Sciatic nerve (tissue), 2 donors: ENCODE measurements around the gene CRISP1. TPM values are rescaled to one million over a fixed set of nuclear protein-coding genes. Genes with fewer than 3 reads are reported as not detected.
"Not testable (repeated sequence)": the region's sequence is repeated elsewhere in the genome, so short reads cannot be mapped to it uniquely, and the experiment has no call there.

Source experiments
- ATAC-seq: fragments of 200-7000 bp; cut with Tn5 transposase; one replicate; pipeline ENCODE4 v1.9.1; 2020; ENCODE audit warnings: mild to moderate bottlenecking, moderate library complexity
- DNase-seq: peaks from one replicate; pipeline ENCODE4 v3.0.0-alpha.2; 2020; ENCODE audit warnings: low spot score
- intact Hi-C: fragments of 100-400 bp; cut with DNase I; formaldehyde crosslinking; loops from one replicate; pipeline ENCODE4 v1.14.2; 2022
- total RNA-seq: library from RNA; stranded (reverse); fragmentation: NEBNext Ultra II Directional; extraction: Animal tissue kit (Norgen Biotek cat#: 25700); gene quantifications from one replicate; pipeline ENCODE4 v1.2.1, GENCODE V29; 2021
- donor health status: DM: no; HTN: no; CAD: no.
- donor health status: DM: no; HTN: no; CAD: no.

CRISP1 gene
- total RNA-seq, 1 donor from 2014 or later: not detected

DNA sequence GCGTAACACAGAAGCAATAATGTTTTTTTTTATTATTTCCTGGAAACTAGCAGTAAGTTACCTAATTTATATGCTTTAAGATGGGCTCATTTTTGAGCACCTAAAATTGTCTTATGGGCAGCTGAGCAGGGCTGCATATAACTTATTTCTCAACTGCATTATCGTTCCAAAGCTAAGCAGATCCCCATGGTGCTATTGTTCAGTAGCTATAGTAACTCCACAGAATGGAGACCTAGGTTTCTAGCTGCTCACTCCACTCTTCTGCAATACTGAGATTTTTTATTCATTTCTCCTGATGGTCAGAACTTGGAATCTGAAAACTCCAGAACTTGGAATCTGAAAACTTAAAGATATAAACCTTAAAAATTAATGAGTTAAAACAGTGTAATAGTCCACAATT, 18.7 kb downstream of the CRISP1 start:
- ATAC-seq: no peak
- intact Hi-C loops: no loop called here
- no peak for DNase-seq

DNA sequence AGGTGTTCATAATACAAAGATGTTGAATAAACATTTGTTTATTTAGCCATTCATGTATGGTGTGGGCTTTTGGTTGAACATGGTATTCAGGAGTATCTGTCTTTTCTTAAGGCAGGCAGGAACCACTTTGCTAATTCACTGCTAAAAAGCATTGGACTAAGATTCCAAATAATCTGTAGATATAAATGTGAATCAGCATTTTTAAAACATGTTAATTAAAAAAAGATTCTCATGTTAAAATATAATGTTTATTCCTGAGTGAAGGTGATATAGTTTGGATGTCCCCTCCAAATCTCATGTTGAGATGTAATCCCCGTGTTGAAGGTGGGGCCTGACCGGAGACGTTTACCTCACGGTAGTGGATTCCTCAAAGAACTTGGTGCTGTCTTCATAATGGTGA, 19.3 kb downstream of the CRISP1 start:
- ATAC-seq: no peak
- intact Hi-C loops: no loop called here
- no peak for DNase-seq

GRCh38 chr6:49841424-49841823, 24.9 kb downstream of the CRISP1 start:
- intact Hi-C loops: no loop called here
- DNase-seq (no peak), ATAC-seq (no peak)

GRCh38 chr6:49839957-49840356, 26.4 kb downstream of the CRISP1 start:
- intact Hi-C loops: no loop called here
- ATAC-seq: no peak
- DNase-seq: no peak

- intact Hi-C loops: no loop called here
- no peak for ATAC-seq
- no peak for DNase-seq
Observed at GRCh38 chr6:49839162-49839561, 27.2 kb downstream of the CRISP1 start.

DNA sequence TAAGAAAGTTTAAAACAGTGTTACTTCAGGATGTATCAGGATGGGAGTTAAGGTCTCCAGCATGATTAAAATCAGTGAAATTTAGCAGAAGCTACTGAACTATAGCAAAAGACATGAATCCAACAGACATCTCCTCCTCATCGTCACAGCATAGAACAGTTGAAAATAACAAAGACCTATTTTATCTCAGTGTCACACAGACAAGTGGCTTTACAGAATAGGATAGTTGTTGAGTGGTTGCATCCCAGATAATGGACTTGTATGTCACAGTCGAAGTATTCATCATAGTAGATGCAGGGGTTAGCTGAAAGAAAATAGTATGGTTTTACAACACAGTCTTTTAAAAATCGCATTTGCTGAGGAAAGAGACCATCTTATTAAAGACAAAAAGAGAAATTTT, 31.2 kb downstream of the CRISP1 start:
- DNase-seq: no peak
- intact Hi-C loops: no loop called here
- no peak for ATAC-seq

- DNase-seq (no peak), ATAC-seq (no peak)
- intact Hi-C loops: no loop called here
Observed at GRCh38 chr6:49833386-49833785, 32.9 kb downstream of the CRISP1 start.

- ATAC-seq (no peak), DNase-seq (no peak)
- intact Hi-C loops: no loop called here
Observed at GRCh38 chr6:49826743-49827406, 39.5 kb downstream of the CRISP1 start.

DNA sequence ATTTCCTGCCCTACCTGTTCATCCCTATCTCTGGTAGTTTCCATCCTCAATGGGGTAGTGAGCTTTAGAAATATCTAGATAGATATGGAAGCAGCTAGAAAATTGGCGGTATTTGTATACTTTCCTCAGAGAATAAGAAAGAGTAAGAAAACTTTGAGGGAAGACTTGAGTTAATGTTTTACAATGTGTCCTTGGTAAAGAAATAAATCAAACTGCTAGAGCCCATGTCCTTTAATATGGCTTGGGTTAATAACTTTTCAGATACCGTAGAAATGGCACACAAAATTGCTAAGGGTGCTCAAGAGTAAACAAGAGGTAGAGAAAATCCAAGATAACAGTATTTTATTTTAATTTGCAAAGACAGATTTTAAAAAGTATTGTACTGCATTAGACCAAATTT, 51.2 kb downstream of the CRISP1 start:
- ATAC-seq: no peak
- intact Hi-C loops: no loop called here
- no peak for DNase-seq

- ATAC-seq (no peak), DNase-seq (no peak)
- intact Hi-C loops: no loop called here
Observed at GRCh38 chr6:49813248-49813647, 53.1 kb downstream of the CRISP1 start.

DNA sequence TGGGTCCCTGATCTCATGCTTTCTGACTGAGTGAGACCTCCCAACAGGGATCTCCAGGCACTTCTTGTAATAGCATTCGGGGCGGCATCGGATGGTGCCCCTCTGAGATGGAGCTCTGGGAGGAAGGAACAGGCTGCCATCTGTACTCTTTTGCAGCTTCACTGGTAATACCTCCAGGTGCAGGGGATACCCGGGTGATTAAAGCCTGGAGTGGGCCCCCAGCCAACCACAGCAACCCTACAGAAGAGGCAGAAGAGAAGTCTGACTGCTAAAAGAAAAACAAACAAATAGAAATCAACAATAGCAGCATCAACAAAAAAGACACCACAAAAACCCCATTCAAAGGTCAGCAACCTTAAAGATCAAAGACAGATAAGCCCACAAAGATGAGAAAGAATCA, 60.2 kb downstream of the CRISP1 start:
- no peak for DNase-seq
- ATAC-seq: no peak
- intact Hi-C loops: no loop called here

- DNase-seq (no peak), ATAC-seq (no peak)
- intact Hi-C loops: no loop called here
Observed at GRCh38 chr6:49805246-49805645, 61.1 kb downstream of the CRISP1 start.

DNA sequence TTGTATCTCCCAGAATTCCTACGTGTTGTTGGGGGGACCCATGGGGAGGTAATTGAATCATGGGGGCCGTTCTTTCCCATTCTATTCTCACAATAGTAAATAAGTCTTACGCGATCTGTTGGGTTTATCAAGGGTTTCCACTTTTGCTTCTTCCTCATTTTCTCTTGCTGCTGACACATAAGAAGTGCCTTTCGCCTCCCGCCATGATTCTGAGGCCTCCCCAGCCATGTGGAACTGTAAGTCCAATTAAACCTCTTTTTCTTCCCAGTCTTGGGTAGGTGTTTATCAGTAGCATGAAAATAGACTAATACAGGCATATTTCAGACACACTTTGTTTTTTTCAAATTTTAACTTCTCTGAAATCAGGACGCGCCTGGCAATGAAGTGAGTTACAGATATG, 64.8 kb downstream of the CRISP1 start:
- no peak for DNase-seq
- no peak for ATAC-seq
- intact Hi-C loops: no loop called here

- DNase-seq: no peak
- intact Hi-C loops: no loop called here
- ATAC-seq: no peak
Observed at GRCh38 chr6:49799090-49799489, 67.2 kb downstream of the CRISP1 start.

DNA sequence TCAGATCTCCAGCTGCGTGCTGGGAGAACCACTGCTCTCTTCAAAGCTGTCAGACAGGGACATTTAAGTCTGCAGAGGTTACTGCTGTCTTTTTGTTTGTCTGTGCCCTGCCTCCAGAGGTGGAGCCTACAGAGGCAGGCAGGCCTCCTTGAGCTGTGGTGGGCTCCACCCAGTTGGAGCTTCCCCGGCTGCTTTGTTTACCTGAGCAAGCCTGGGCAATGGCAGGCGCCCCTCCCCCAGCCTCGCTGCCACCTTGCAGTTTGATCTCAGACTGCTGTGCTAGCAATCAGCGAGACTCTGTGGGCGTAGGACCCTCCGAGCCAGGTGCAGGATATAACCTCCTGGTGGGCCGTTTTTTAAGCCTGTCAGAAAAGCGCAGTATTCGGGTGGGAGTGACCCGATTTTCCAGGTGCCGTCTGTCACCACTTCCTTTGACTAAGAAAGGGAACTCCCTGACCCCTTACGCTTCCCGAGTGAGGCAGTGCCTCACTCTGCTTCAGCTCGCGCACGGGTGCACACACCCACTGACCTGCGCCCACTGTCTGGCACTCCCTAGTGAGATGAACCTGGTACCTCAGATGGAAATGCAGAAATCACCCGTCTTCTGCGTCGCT, 69.4 kb downstream of the CRISP1 start:
- intact Hi-C loops, DNase-seq, ATAC-seq: not testable (repeated sequence)

- no peak for DNase-seq
- no peak for ATAC-seq
- intact Hi-C loops: no loop called here
Observed at GRCh38 chr6:49790341-49790740, 76.0 kb downstream of the CRISP1 start.

DNA sequence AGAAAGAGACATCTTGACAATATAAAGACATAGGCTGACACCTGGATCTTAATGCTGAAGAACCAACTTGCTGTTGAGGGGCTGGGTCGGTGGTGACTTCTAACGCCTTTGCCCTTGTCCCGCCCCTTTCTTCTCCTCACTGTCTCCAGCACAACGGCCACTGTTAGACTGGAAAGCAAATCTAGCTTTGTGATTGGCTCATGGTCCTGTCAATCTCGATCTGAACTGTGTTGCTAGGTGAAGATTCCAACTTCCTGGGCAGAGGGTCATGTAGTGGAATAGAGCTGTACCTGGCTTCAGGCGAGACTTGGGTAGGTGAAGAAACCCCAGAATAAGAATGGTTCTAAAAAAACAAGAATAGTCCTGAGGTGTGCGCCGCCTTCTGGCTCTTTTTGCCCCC, 79.2 kb downstream of the CRISP1 start, which contains the start of gene PGK2:
Gene PGK2 (minus strand): TSS at position 110 of the 400 bp plus-strand sequence. CDS start 98 bp downstream, at position 12.
- DNase-seq (no peak), ATAC-seq (no peak)
- intact Hi-C loops: no loop called here

DNA sequence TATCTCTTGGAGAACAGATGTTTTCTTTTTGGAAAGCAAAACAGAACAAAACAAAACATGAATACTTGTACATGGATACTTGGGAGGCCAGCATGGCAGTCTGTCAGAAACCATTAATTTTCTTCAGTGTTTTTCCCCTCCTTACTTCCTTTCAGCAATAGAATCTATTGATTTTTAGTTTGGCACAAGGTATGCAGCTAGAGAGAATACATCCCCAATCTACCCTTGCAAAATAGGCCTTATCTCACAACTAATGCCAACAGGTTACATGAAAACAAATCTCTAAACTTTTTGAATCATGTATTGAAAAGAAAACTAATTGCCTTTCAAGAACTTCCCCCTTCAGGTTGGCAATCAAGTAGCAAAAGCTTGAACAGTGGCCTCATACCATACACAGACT, 82.1 kb downstream of the CRISP1 start:
- intact Hi-C loops: no loop called here
- DNase-seq (no peak), ATAC-seq (no peak)
